ENCODE results near the gene PTPRF.

The PTPRF gene

GRCh38 chr1:43549921-43550597 is 19.4 kb downstream of the PTPRF start:
- no peak for FAIRE-seq
- no peak for DNase-seq (ENCODE audit: insufficient read length, low spot score)

DNA sequence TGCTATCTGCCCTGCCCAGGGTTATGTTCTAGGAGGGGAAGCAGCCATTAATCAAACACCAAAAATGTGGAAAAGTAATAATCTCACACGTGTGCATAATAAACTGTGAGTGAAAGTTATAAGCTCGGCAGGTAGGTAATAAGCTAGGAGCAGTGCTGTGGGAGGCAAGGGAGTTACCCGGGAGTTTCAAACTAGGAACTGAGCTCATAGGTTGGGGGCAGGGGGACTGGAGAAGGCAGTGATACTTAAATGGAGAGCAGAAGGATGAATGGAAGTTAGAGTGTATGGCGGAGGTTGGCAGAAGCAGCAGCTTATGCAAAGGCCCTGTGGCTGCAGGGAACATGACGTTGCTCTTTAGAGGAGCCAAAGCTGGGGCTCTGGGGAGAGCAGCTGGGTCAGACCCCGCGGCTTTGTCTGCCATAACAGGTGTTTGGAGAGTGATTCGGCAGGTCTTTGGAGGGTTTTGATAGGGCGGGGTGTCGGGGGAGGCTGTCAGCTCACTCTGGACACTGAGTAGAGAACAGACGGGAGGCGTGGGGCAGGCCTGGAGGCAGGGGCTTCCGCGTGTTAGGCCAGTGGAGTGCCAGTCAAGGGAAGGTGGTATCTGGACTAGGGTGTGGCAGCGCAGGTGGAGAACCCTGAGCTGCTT is 20.0 kb downstream of the PTPRF start:
- no peak for DNase-seq (ENCODE audit: insufficient read length, low spot score)
- no peak for FAIRE-seq

GRCh38 chr1:43551396-43551888 is 20.8 kb downstream of the PTPRF start:
- FAIRE-seq: no peak

DNA sequence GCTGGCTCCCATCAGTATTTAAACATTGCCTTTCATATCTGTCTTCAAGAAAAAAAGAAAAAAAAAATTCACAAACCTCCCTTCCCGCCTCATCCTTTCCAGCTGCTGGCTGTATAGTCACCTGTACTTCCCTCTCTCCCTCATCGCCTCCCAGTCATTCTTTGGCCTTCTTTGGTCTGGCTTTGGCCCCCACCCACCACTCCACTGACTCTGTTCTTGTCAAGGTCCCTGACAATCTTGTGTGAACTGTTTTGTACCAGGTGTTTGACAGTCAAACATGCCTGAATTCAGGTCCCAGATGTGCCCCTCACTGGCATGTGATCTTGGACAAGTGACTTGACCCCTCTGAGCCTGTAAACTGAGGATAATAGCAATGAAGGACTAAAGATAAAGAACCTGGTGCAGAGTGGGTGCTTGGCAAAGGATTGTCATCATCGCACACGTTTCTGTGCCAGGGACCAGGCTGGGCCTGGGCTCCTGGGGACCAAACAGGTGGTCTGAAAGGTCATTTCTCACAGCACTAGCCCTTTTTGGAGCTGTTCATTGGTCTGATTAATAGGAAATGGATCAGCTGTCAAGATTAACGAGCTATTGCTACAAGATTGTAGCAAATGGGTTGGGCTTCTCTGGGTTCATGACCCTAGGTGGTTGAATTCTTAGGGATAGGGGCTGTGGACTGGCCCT is 21.5 kb downstream of the PTPRF start:
- DNase-seq (ENCODE audit: insufficient read length, low spot score): no peak
- no peak for FAIRE-seq

More at GRCh38 chr1:43551396-43551888, 20.8 kb downstream of the PTPRF start:
- no peak for DNase-seq (ENCODE audit: insufficient read length, low spot score)

DNA sequence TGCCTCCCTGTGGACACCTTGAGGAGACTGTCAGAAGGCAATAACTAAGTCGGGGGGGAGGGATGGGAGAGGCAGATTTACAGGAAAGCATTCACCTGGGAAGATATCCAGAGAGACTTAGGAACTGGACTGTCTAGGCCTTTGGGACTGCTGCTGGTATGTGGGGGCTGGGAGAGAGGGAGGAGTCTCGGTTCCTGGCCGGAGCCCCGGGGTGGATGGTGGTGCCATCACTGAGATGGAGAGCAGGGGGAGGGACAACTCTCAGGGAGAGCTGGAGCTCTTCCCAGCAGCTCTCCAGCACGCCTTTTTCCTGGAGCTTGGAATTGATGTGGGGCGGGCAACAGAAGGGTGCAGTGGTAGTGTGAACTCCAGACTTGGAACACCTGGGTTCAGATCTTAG is 22.1 kb downstream of the PTPRF start:
- no peak for FAIRE-seq
- DNase-seq (ENCODE audit: insufficient read length, low spot score): no peak

- no peak for DNase-seq (ENCODE audit: insufficient read length, low spot score)
- no peak for FAIRE-seq
Observed at GRCh38 chr1:43554444-43554992, 23.8 kb downstream of the PTPRF start.

GRCh38 chr1:43556782-43557181 is 26.1 kb downstream of the PTPRF start:
- no peak for DNase-seq (ENCODE audit: insufficient read length, low spot score)
- FAIRE-seq: no peak

GRCh38 chr1:43557744-43558245 is 27.1 kb downstream of the PTPRF start:
- no peak for FAIRE-seq
- no peak for DNase-seq (ENCODE audit: insufficient read length, low spot score)

GRCh38 chr1:43558346-43558841 is 27.7 kb downstream of the PTPRF start:
- DNase-seq (ENCODE audit: insufficient read length, low spot score) (no peak), FAIRE-seq (no peak)

DNA sequence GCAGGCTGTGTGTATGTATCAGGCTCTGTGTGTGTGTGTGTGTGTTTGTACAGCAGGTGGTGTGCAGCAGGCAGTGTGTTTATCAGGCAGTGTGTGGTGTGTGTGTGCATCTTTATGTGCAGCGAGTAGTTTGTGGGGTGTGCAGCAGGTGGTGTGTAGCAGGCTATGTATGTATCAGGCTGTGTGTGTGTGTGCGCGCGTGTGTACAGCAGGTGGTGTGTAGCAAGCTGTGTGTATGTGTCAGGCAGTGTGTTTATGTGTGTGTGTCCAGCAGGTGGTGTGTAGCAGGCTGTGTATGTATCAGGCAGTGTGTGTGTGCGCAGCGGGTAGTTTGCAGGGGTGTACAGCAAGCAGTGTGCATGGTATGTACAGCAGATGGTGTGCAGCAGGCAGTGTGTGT is 29.0 kb downstream of the PTPRF start:
- no peak for FAIRE-seq

GRCh38 chr1:43560286-43560685 is 29.6 kb downstream of the PTPRF start:
- no peak for FAIRE-seq
- no peak for DNase-seq (ENCODE audit: insufficient read length, low spot score)

More for the DNA sequence above, 29.0 kb downstream of the PTPRF start:
- DNase-seq (ENCODE audit: insufficient read length, low spot score): no peak

DNA sequence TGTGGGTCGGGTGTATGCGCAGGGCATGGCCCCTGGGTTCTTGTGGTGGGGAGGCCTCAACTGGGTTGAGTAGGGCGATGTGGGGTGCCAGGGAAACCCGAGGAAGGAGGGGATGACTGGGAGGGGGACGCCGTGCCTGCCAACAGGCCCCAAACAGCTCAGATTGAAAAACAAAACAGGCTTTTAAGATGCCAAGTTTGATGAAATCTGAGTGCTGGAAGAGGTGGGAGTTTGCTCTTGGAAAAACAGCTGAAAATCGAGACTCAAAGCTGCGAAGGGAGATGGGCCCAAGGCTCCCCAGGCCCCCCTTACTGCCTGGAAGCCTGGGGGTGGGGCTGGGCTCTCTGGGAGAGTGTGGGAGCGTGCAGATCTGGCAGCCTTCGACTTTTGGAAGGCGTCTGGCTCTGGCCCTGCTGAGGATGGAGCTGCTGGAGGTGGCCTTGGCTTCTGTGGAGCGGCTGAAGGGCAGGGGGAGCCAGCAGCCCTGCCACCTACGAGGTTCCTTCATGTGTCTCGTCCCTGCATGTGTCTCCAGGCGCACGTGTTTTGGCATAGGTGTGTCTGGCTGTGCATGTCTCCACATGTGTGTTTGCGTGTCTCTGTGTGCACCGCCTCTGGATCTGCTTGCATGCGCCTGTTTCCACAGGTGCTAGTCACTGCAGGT is 33.3 kb downstream of the PTPRF start:
- FAIRE-seq: no peak
- no peak for DNase-seq (ENCODE audit: insufficient read length, low spot score)

- DNase-seq (ENCODE audit: insufficient read length, low spot score): no peak
- no peak for FAIRE-seq
Observed at GRCh38 chr1:43564551-43565348, 34.1 kb downstream of the PTPRF start.

DNA sequence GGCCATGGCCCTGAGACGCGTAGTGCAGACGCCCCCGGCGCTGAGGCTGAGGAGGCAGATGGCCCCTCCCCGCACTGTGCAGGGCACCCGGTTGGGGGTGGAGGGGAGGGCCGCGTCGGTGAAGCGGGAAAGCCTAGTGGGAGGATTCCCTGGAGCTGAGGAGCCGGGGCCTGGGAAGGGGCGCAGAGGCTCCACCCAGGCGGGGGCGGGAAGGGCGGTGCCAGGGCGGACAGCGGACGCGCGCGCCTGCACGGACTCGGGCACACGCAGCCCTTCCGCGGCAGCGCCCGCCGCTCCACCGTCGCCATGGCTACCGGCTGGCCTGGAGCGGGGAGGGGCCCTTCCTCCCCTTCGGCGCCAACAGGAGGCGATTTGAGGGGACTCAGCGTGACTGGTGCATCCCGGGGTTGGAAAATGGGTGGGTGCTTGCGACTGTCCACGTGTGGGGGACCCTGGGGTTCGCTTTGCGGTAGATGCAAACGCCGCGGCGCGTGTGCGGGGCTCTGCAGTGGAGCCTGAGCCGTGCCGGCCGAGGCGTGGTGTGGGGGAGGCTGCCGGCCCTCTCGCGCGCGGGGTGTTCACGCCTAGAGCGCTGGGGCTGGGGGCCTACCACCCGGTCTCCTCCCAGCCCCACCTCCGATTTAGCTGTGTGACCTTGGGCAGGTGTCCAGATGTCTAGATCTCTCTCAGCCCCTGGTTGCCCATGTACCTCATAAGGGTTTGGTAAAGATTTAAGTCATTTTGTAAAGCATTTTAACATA is 35.1 kb downstream of the PTPRF start:
- FAIRE-seq: no peak
- DNase-seq (ENCODE audit: insufficient read length, low spot score): no peak

GRCh38 chr1:43566382-43567044 is 35.8 kb downstream of the PTPRF start:
- no peak for DNase-seq (ENCODE audit: insufficient read length, low spot score)
- no peak for FAIRE-seq

DNA sequence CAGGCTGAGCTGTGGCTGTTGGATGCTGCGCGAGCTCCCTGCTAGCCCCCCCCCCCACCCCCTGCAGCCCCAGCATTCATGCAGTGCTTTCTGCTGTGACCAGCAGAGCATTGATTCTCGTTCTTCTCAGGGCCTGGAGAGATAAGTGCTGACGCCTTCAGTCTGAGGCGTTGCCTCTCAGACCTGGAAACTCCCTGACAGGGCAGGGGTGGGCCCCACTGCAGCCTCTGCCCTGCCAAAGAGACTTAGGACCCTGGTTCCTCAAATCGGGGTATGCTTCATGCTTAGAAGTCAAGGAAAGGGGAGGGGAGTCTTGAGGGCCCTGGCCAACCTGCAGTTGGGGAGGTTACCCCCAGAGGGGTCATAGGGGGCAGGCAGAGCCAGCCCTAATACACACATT is 38.5 kb downstream of the PTPRF start:
- DNase-seq (ENCODE audit: insufficient read length, low spot score) (no peak), FAIRE-seq (no peak)

- DNase-seq (ENCODE audit: insufficient read length, low spot score) (no peak), FAIRE-seq (no peak)
Observed at GRCh38 chr1:43570277-43570676, 39.6 kb downstream of the PTPRF start.

DNA sequence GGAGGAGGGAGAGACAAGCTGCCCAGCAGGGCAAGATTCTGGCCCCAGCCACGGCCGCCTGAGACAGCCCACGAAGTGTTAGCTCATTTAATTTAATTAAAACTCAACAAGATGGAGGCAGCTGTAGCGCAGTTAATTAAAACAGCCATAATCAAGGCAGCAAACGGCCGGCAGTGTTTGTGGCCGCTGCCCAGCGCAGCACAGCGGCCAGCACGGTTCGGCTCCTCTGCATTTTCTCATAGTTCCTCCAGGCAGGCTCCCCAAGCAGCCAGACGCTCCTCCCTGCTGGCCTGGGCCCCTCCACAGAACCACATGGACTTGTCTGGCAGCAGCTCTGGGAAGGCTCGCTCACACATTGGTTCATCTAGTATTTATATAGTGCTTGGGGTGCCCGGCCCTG is 40.0 kb downstream of the PTPRF start:
- DNase-seq (ENCODE audit: insufficient read length, low spot score) (no peak), FAIRE-seq (no peak)

- no peak for FAIRE-seq
- no peak for DNase-seq (ENCODE audit: insufficient read length, low spot score)
Observed at GRCh38 chr1:43572084-43572483, 41.4 kb downstream of the PTPRF start.

Measured in GM19239 (cell line).